HepG2 (cell line): ENCODE data around the gene THSD8. TPM values are rescaled to one million over a fixed set of nuclear protein-coding genes. Genes with fewer than 3 reads are reported as not detected.
A peak's percentile ranks its signal among the peaks of the same experiment; 100 is the strongest.

Experiments used
- ARNT2 ChIP-seq: sonication (generic); formaldehyde crosslinking; IDR thresholded peaks from 2 replicates; pipeline ENCODE4 v1.8.0; 2022; ENCODE audit warnings: mild to moderate bottlenecking, low read depth, missing genetic modification reagents, moderate library complexity
- ARNTL ChIP-seq: sonication (generic); formaldehyde crosslinking; IDR thresholded peaks from 2 replicates; pipeline ENCODE4 v1.4.0; 2020; ENCODE audit warnings: mild to moderate bottlenecking, missing genetic modification reagents
- ERF ChIP-seq: IDR thresholded peaks from 2 replicates; pipeline ENCODE4 v1.6.1; 2018; ENCODE audit warnings: missing biosample characterization, missing genetic modification reagents
- HIVEP1 ChIP-seq: sonication (generic); formaldehyde crosslinking; IDR thresholded peaks from 2 replicates; pipeline ENCODE4 v1.4.0; 2020; ENCODE audit warnings: mild to moderate bottlenecking, missing genetic modification reagents
- MTERF4 ChIP-seq: sonication (generic); formaldehyde crosslinking; IDR thresholded peaks from 2 replicates; pipeline ENCODE4 v1.8.0; 2023; ENCODE audit warnings: mild to moderate bottlenecking, missing genetic modification reagents
- MXD4 ChIP-seq: IDR thresholded peaks from 2 replicates; pipeline ENCODE4 v1.6.1; 2016; ENCODE audit warnings: mild to moderate bottlenecking, missing biosample characterization, missing genetic modification reagents
- NFRKB ChIP-seq: fragments of 450-650 bp; IDR thresholded peaks from 2 replicates; pipeline ENCODE4 v1.6.1; 2017
- PATZ1 ChIP-seq: sonication (generic); formaldehyde crosslinking; IDR thresholded peaks from 2 replicates; pipeline ENCODE4 v1.4.0; 2020; ENCODE audit warnings: missing genetic modification reagents
- POGZ ChIP-seq: sonication (generic); formaldehyde crosslinking; IDR thresholded peaks from 2 replicates; pipeline ENCODE4 v1.4.0; 2020; ENCODE audit warnings: mild to moderate bottlenecking, missing genetic modification reagents
- SALL1 ChIP-seq: sonication (generic); formaldehyde crosslinking; IDR thresholded peaks from 2 replicates; pipeline ENCODE4 v1.8.0; 2022; ENCODE audit warnings: mild to moderate bottlenecking, missing genetic modification reagents
- SRF ChIP-seq: IDR thresholded peaks from 2 replicates; pipeline ENCODE4 v1.6.1; 2011; ENCODE audit warnings: mild to moderate bottlenecking, low read depth, low read length, moderate library complexity
- SUZ12 ChIP-seq: fragments of 150-350 bp; IDR thresholded peaks from 2 replicates; pipeline ENCODE4 v1.6.1; 2014; ENCODE audit warnings: low read depth, low read length
- ZNF513 ChIP-seq: sonication (generic); formaldehyde crosslinking; conservative IDR thresholded peaks from 2 replicates; pipeline ENCODE4 v1.5.0; 2020; ENCODE audit warnings: missing genetic modification reagents
- ZNF557 ChIP-seq: sonication (generic); formaldehyde crosslinking; IDR thresholded peaks from 2 replicates; pipeline ENCODE4 v1.4.0; 2020; ENCODE audit warnings: missing genetic modification reagents
- ZNF703 ChIP-seq: sonication (generic); formaldehyde crosslinking; IDR thresholded peaks from 2 replicates; pipeline ENCODE4 v1.5.1; 2020; ENCODE audit warnings: missing genetic modification reagents, mild to moderate bottlenecking, moderate library complexity, borderline replicate concordance
- ZNF891 ChIP-seq: sonication (generic); formaldehyde crosslinking; IDR thresholded peaks from 2 replicates; pipeline ENCODE4 v1.5.0; 2020; ENCODE audit warnings: mild to moderate bottlenecking, missing genetic modification reagents
- polyA plus RNA-seq, 8 experiments: library from polyadenylated mRNA; depleted of rRNA in 3 of 8; stranded (reverse) in 7 of 8; unstranded in 1 of 8; fragments of >200 nt; fragmentation: Illumina TruSeq in 4 of 8; extraction: Trizol in 4 of 8; gene quantifications; 2 replicates each; pipeline versions ENCODE4 v1.2.1 to v1.2.3, GENCODE V29; 2011 to 2016; ENCODE audit warnings: low read depth in 4 of 8, missing spikeins in 1 of 8, mixed read lengths in 1 of 8; ENCODE audit not compliant: insufficient read depth in 1 of 8
- total RNA-seq, 5 experiments: library from RNA; depleted of rRNA; stranded (reverse); fragments of >200 nt; fragmentation: Illumina TruSeq; extraction: Trizol; gene quantifications; 2 replicates each; pipeline ENCODE4 v1.2.3, GENCODE V29; 2016; ENCODE audit warnings: low read depth in 1 of 5
- TF ChIP-seq, protein P1 (sequence below): sonication (generic); formaldehyde crosslinking; IDR thresholded peaks from one replicate; pipeline ENCODE4 v1.5.1; 2020; ENCODE audit warnings: mild to moderate bottlenecking, missing genetic modification reagents; ENCODE audit errors: not compliant biosample characterization
- TF ChIP-seq, protein P2 (sequence below): sonication (generic); formaldehyde crosslinking; IDR thresholded peaks from 2 replicates; pipeline ENCODE4 v1.4.0; 2020; ENCODE audit warnings: missing genetic modification reagents

The THSD8 gene
- total and polyA plus RNA-seq, 2 of the 13 experiments (the other 11 are each of a cell fraction or from before 2014, with no cell fraction given) = 4.8 to 14.9 TPM

GRCh38 chr19:12800923-12801465 is 875 bp upstream of the THSD8 start (continued):
- TF ChIP-seq, protein P1, sequence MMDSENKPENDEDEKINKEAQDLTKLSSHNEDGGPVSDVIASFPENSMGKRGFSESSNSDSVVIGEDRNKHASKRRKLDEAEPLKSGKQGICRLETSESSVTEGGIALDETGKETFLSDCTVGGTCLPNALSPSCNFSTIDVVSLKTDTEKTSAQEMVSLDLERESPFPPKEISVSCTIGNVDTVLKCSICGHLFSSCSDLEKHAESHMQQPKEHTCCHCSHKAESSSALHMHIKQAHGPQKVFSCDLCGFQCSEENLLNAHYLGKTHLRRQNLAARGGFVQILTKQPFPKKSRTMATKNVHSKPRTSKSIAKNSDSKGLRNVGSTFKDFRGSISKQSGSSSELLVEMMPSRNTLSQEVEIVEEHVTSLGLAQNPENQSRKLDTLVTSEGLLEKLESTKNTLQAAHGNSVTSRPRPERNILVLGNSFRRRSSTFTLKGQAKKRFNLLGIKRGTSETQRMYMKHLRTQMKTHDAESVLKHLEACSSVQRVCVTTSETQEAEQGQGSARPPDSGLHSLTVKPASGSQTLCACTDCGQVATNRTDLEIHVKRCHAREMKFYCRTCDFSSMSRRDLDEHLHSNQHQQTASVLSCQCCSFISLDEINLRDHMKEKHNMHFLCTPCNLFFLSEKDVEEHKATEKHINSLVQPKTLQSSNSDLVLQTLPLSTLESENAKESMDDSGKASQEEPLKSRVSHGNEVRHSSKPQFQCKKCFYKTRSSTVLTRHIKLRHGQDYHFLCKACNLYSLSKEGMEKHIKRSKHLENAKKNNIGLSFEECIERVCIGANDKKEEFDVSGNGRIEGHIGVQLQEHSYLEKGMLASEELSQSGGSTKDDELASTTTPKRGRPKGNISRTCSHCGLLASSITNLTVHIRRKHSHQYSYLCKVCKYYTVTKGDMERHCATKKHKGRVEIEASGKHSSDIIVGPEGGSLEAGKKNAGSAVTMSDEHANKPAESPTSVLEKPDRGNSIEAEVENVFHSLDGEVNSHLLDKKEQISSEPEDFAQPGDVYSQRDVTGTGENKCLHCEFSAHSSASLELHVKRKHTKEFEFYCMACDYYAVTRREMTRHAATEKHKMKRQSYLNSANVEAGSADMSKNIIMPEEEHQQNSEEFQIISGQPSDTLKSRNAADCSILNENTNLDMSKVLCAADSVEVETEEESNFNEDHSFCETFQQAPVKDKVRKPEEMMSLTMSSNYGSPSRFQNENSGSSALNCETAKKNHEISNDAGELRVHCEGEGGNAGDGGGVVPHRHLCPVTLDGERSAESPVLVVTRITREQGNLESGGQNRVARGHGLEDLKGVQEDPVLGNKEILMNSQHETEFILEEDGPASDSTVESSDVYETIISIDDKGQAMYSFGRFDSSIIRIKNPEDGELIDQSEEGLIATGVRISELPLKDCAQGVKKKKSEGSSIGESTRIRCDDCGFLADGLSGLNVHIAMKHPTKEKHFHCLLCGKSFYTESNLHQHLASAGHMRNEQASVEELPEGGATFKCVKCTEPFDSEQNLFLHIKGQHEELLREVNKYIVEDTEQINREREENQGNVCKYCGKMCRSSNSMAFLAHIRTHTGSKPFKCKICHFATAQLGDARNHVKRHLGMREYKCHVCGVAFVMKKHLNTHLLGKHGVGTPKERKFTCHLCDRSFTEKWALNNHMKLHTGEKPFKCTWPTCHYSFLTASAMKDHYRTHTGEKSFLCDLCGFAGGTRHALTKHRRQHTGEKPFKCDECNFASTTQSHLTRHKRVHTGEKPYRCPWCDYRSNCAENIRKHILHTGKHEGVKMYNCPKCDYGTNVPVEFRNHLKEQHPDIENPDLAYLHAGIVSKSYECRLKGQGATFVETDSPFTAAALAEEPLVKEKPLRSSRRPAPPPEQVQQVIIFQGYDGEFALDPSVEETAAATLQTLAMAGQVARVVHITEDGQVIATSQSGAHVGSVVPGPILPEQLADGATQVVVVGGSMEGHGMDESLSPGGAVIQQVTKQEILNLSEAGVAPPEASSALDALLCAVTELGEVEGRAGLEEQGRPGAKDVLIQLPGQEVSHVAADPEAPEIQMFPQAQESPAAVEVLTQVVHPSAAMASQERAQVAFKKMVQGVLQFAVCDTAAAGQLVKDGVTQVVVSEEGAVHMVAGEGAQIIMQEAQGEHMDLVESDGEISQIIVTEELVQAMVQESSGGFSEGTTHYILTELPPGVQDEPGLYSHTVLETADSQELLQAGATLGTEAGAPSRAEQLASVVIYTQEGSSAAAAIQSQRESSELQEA (CRISPR knock-in tag) = no peak
- TF ChIP-seq ZNF703 (CRISPR knock-in tag) (0 out of 2 replicates have a peak, but pooled peaks have one; percentile 68), NFRKB (no peak), POGZ (CRISPR knock-in tag) (no peak), ARNTL (CRISPR knock-in tag) (no peak), ERF (peak; percentile 9; the same call in 1 of the 2 replicates), MXD4 (CRISPR knock-in tag) (no peak), SUZ12 (no peak), SALL1 (CRISPR knock-in tag) (no peak), MTERF4 (no peak), ZNF513 (CRISPR knock-in tag) (no peak), ZNF557 (CRISPR knock-in tag) (no peak), PATZ1 (CRISPR knock-in tag) (peak; percentile 34; the same call in 1 of the 2 replicates), SRF (no peak), ZNF891 (CRISPR knock-in tag) (no peak), HIVEP1 (CRISPR knock-in tag) (no peak), ARNT2 (no peak)
- TF ChIP-seq, protein P2, sequence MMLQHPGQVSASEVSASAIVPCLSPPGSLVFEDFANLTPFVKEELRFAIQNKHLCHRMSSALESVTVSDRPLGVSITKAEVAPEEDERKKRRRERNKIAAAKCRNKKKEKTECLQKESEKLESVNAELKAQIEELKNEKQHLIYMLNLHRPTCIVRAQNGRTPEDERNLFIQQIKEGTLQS = 0 out of 2 replicates have a peak, but pooled peaks have one; percentile 6
